GM23338 (cell line): Measurements from ENCODE around the gene PUS7.

ENCODE experiments used
- CTCF ChIP-seq, 2 experiments: fragments of 200-600 bp in 1 of 2; sonication (generic) in 1 of 2; conservative IDR thresholded peaks; 2 replicates each; pipeline versions ENCODE4 v1.5.1 to v1.6.1; 2016 to 2017; ENCODE audit warnings: antibody characterized with exemption in 2 of 2, low read depth in 2 of 2, mild to moderate bottlenecking in 2 of 2, moderate library complexity in 1 of 2
- EZH2 ChIP-seq: fragments of 200-600 bp; sonication (generic); IDR thresholded peaks from one replicate; pipeline ENCODE4 v1.8.0; 2017; ENCODE audit warnings: antibody characterized with exemption, mild to moderate bottlenecking, low read depth; ENCODE audit not compliant: unreplicated experiment
- EZH2phosphoT487 ChIP-seq: fragments of 200-600 bp; sonication (generic); IDR thresholded peaks from one replicate; pipeline ENCODE4 v1.8.1; 2018; ENCODE audit warnings: antibody characterized with exemption; ENCODE audit not compliant: unreplicated experiment

GRCh38 chr7:105521717-105522463 is at the start of gene PUS7:
- TF ChIP-seq CTCF (conservative IDR thresholded peaks at IDR 0.05; ENCODE audit: low read depth in 2 of 2), result no peak
- TF ChIP-seq EZH2phosphoT487, result no peak
- no peak for TF ChIP-seq EZH2
